Measurements from ENCODE around the gene PIK3C2G. TPM values are rescaled to one million over a fixed set of nuclear protein-coding genes. Genes with fewer than 3 reads are reported as not detected.

Gene PIK3C2G
- polyA plus RNA-seq, 3 donors, result not detected

DNA sequence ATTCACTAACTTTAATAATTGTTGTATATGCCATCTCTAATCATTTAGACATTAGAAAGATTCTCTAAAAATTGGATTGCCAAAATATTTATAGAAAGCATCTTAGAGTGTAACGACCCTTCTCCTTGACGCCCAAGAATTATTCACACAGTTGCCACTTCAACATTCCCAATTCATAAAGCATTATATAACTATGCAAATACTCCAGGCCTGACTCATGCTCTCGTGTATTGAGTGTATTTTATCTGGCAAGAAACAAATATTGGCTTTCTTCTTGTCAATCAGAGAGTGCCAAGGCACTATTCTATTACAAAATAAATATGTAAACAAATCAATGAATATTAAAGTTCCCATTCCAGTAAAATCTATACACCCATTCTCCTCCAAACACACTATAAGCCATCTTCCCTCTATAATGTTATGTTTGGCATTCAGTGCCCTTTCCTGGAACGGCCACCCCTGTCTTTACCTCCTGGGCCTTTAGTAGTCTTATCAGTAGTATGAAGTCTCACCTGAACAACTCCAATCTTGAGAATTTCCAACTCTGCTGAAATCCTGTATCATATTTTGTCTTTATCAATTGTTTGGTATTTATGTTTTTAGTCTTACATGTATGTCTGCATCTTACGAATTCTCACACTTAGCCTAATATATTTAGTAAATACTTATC is 182.6 kb downstream of the PIK3C2G start:
- H2AFZ ChIP-seq (ENCODE audit: insufficient read depth, low read depth, low read length, poor library complexity, severe bottlenecking), result no peak overlapping the region
- WGBS (ENCODE audit: insufficient coverage), result no CpG with 5 or more reads among the region's 5 CpGs

DNA sequence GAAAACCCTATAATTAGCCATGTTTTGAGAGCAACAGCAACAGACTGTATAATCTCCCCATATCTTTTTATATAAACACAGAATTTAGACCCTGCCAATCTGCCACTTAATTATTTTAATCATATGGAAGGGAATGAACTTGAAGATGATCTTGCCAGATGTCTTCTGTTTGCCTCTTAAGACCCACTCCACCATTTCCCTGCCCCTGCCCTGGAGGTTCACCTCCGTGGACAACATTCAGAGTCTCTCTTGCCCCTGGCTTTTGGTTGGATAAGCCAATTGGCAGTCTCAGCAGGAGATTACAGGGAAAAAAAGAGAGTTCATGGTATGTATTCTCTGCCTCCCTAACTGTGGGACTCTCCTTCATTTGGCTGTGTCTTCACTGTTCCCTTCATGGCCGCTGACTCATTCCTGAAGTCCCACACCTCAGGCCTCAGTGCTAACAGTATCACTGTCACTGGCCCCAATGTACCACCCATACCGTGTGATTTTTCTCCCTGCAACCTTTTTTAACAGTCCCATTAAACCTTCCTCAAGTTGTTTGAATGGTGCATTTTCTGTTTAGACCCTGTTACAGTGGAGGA is 184.8 kb downstream of the PIK3C2G start:
- no peaks in the 10 kb centered on the region for H3K27me3 ChIP-seq (ENCODE audit: control insufficient read depth in 2 of 2, insufficient read depth in 2 of 2, low read length in 2 of 2)
- H3K79me2 ChIP-seq (ENCODE audit: insufficient read depth, low read length), result no peaks in the 10 kb centered on the region
- no peak overlapping the region for H3K4me2 ChIP-seq (replicated peaks; ENCODE audit: extremely low read depth, low read length, poor library complexity, severe bottlenecking)
- no peaks in the 10 kb centered on the region for H3K36me3 Mint-ChIP-seq
- peaks cover 0 to 8% (median 6%) of the 10 kb centered on the region in 7 donors for H3K9me3 Mint-ChIP-seq
- no peak for DNase-seq
- intact Hi-C loops (cut with micrococcal nuclease), result no loop called here
- H3K27me3 Mint-ChIP-seq (ENCODE audit: low read depth in 3 of 3), result no peaks in the 10 kb centered on the region
- H3K4me3 Mint-ChIP-seq, result no peak overlapping the region
- H3K36me3 ChIP-seq (replicated peaks in 1 of 2; ENCODE audit: control insufficient read depth in 1 of 2, insufficient read depth in 2 of 2, low read length in 2 of 2), result no peaks in the 10 kb centered on the region
- no peak overlapping the region for H2AFZ ChIP-seq (ENCODE audit: insufficient read depth, low read depth, low read length, poor library complexity, severe bottlenecking)
- no peak overlapping the region for H3K27ac Mint-ChIP-seq
- WGBS (ENCODE audit: insufficient coverage), result 93% methylated on average over 2 of the region's 3 CpGs
- no peaks in the 10 kb centered on the region for H3K4me1 ChIP-seq (ENCODE audit: control insufficient read depth in 1 of 2, insufficient read depth in 2 of 2, low read length in 2 of 2)
- no peaks in the 10 kb centered on the region for H3K4me1 Mint-ChIP-seq
- H3K27ac ChIP-seq (ENCODE audit: low read depth in 1 of 2, low read length in 2 of 2), result no peak overlapping the region
- H4K20me1 ChIP-seq (ENCODE audit: insufficient read depth, low read length), result no peaks in the 10 kb centered on the region
- H3K4me3 ChIP-seq (replicated peaks in 1 of 3; ENCODE audit: low read depth in 2 of 3, low read length in 3 of 3), result no peak overlapping the region
- H3K9ac ChIP-seq (ENCODE audit: insufficient read depth, low read length, poor library complexity, severe bottlenecking), result no peak overlapping the region
- H3K9me3 ChIP-seq (replicated peaks in 1 of 2; ENCODE audit: control insufficient read depth in 1 of 2, insufficient read depth in 1 of 2, low read length in 2 of 2), result no peaks in the 10 kb centered on the region
- TF ChIP-seq, protein P1, sequence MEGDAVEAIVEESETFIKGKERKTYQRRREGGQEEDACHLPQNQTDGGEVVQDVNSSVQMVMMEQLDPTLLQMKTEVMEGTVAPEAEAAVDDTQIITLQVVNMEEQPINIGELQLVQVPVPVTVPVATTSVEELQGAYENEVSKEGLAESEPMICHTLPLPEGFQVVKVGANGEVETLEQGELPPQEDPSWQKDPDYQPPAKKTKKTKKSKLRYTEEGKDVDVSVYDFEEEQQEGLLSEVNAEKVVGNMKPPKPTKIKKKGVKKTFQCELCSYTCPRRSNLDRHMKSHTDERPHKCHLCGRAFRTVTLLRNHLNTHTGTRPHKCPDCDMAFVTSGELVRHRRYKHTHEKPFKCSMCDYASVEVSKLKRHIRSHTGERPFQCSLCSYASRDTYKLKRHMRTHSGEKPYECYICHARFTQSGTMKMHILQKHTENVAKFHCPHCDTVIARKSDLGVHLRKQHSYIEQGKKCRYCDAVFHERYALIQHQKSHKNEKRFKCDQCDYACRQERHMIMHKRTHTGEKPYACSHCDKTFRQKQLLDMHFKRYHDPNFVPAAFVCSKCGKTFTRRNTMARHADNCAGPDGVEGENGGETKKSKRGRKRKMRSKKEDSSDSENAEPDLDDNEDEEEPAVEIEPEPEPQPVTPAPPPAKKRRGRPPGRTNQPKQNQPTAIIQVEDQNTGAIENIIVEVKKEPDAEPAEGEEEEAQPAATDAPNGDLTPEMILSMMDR (IDR thresholded peaks at IDR 0.05), result no peak

More for the DNA sequence above, 182.6 kb downstream of the PIK3C2G start:
- Histone ChIP-seq H3K9ac (ENCODE audit: insufficient read depth, low read length, poor library complexity, severe bottlenecking) (no peak overlapping the region), H3K36me3 (replicated peaks in 1 of 2; ENCODE audit: control insufficient read depth in 1 of 2, insufficient read depth in 2 of 2, low read length in 2 of 2) (no peaks in the 10 kb centered on the region), H3K4me2 (replicated peaks; ENCODE audit: extremely low read depth, low read length, poor library complexity, severe bottlenecking) (no peak overlapping the region), H3K9me3 (replicated peaks in 1 of 2; ENCODE audit: control insufficient read depth in 1 of 2, insufficient read depth in 1 of 2, low read length in 2 of 2) (no peaks in the 10 kb centered on the region), H3K27ac (ENCODE audit: low read depth in 1 of 2, low read length in 2 of 2) (no peak overlapping the region), H3K79me2 (ENCODE audit: insufficient read depth, low read length) (no peaks in the 10 kb centered on the region), H4K20me1 (ENCODE audit: insufficient read depth, low read length) (no peaks in the 10 kb centered on the region), H3K27me3 (ENCODE audit: control insufficient read depth in 2 of 2, insufficient read depth in 2 of 2, low read length in 2 of 2) (no peaks in the 10 kb centered on the region), H3K4me1 (ENCODE audit: control insufficient read depth in 1 of 2, insufficient read depth in 2 of 2, low read length in 2 of 2) (no peaks in the 10 kb centered on the region), H3K4me3 (replicated peaks in 1 of 3; ENCODE audit: low read depth in 2 of 3, low read length in 3 of 3) (no peak overlapping the region)
- H3K9me3 Mint-ChIP-seq, result peaks cover 0 to 1% (median 0%) of the 10 kb centered on the region in 7 donors
- TF ChIP-seq, protein P1 (IDR thresholded peaks at IDR 0.05), result no peak
- no peak overlapping the region for H3K27ac Mint-ChIP-seq
- no peak overlapping the region for H3K4me3 Mint-ChIP-seq
- H3K27me3 Mint-ChIP-seq (ENCODE audit: low read depth in 3 of 3), result no peaks in the 10 kb centered on the region
- H3K4me1 Mint-ChIP-seq, result no peaks in the 10 kb centered on the region
- no peaks in the 10 kb centered on the region for H3K36me3 Mint-ChIP-seq
- no peak for DNase-seq
- intact Hi-C loops (cut with micrococcal nuclease), result no loop called here

Data from CD14-positive monocyte (primary cell).